Hypothalamus (tissue), 51 donors: Measurements from ENCODE around the gene PRKAG2.
"Not testable (repeated sequence)": the region's sequence is repeated elsewhere in the genome, so short reads cannot be mapped to it uniquely, and the experiment has no call there.

ENCODE experiments used
- DNase-seq, 51 donors: peaks; one replicate each; lab custom pipeline; 2025; lab: John Stamatoyannopoulos, UW

The PRKAG2 gene

GRCh38 chr7:151888079-151889067 is 11.5 kb upstream of the PRKAG2 start:
- no peak for DNase-seq

- no peak for DNase-seq
Measured at GRCh38 chr7:151886783-151887182, 9.9 kb upstream of the PRKAG2 start.

GRCh38 chr7:151885202-151885580 is 8.3 kb upstream of the PRKAG2 start:
- DNase-seq = no peak

GRCh38 chr7:151884312-151885201 is 7.6 kb upstream of the PRKAG2 start:
- no peak for DNase-seq

- no peak for DNase-seq
Measured at GRCh38 chr7:151883857-151884256, 6.9 kb upstream of the PRKAG2 start.

- no peak for DNase-seq
Measured at GRCh38 chr7:151882734-151883133, 5.8 kb upstream of the PRKAG2 start.

GRCh38 chr7:151880688-151881087 is 3.8 kb upstream of the PRKAG2 start:
- DNase-seq = no peak

GRCh38 chr7:151877911-151878835 is 1.3 kb upstream of the PRKAG2 start:
- DNase-seq = peak in 1 of 51 donors; percentile 39

GRCh38 chr7:151875942-151876898 is 695 bp downstream of the PRKAG2 start:
- DNase-seq = peak in 43 of 51 donors; percentile 12 to 83 (median 59)

- not testable (repeated sequence) for DNase-seq
Measured at GRCh38 chr7:151874479-151874878, 2.4 kb downstream of the PRKAG2 start.

GRCh38 chr7:151873402-151873965 is 3.4 kb downstream of the PRKAG2 start:
- peak in 1 of 51 donors; percentile 25 for DNase-seq

GRCh38 chr7:151872531-151873401 is 4.1 kb downstream of the PRKAG2 start:
- DNase-seq = no peak

- DNase-seq = peak in 1 of 51 donors; percentile 18
Measured at GRCh38 chr7:151871904-151872303, 5.0 kb downstream of the PRKAG2 start.

- DNase-seq = no peak
Measured at GRCh38 chr7:151871189-151871735, 5.7 kb downstream of the PRKAG2 start.

GRCh38 chr7:151869968-151870918 is 6.7 kb downstream of the PRKAG2 start:
- DNase-seq = no peak

- peak in 2 of 51 donors; percentile 10 to 13 for DNase-seq
Measured at GRCh38 chr7:151869455-151869854, 7.5 kb downstream of the PRKAG2 start.
